Measurements from ENCODE around the gene ZC3H18. TPM values are rescaled to one million over a fixed set of nuclear protein-coding genes. Genes with fewer than 3 reads are reported as not detected.

The ZC3H18 gene
- total and polyA plus RNA-seq, 10 of the 15 experiments (the other 5 are each of a cell fraction or from before 2014, with no cell fraction given), result 1.0 to 58.3 (median 22.4) TPM

DNA sequence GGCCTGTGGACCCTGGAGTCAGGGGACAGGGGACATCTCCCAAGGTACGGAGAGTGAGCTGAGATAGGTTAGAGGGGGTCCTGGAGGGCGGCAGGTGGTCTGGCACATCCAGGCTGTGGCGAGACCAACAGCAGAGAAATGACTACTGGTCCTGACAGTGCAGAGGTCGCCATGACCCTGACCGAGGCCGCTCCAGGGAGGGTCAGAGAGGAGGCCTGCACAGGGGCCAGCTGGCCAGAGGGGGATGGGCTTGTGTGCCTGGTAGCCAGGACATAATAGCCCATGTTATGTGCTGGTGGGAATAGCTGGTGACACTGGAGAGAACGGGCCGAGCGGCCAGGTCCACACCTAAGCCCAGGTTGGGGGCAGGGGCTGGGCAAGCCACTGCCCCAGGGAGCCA lies 40.6 kb upstream of the ZC3H18 start (continued):
- TF ChIP-seq, protein P1, sequence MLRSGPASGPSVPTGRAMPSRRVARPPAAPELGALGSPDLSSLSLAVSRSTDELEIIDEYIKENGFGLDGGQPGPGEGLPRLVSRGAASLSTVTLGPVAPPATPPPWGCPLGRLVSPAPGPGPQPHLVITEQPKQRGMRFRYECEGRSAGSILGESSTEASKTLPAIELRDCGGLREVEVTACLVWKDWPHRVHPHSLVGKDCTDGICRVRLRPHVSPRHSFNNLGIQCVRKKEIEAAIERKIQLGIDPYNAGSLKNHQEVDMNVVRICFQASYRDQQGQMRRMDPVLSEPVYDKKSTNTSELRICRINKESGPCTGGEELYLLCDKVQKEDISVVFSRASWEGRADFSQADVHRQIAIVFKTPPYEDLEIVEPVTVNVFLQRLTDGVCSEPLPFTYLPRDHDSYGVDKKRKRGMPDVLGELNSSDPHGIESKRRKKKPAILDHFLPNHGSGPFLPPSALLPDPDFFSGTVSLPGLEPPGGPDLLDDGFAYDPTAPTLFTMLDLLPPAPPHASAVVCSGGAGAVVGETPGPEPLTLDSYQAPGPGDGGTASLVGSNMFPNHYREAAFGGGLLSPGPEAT (IDR thresholded peaks at IDR 0.05; ENCODE audit: low read depth), result no peak

DNA sequence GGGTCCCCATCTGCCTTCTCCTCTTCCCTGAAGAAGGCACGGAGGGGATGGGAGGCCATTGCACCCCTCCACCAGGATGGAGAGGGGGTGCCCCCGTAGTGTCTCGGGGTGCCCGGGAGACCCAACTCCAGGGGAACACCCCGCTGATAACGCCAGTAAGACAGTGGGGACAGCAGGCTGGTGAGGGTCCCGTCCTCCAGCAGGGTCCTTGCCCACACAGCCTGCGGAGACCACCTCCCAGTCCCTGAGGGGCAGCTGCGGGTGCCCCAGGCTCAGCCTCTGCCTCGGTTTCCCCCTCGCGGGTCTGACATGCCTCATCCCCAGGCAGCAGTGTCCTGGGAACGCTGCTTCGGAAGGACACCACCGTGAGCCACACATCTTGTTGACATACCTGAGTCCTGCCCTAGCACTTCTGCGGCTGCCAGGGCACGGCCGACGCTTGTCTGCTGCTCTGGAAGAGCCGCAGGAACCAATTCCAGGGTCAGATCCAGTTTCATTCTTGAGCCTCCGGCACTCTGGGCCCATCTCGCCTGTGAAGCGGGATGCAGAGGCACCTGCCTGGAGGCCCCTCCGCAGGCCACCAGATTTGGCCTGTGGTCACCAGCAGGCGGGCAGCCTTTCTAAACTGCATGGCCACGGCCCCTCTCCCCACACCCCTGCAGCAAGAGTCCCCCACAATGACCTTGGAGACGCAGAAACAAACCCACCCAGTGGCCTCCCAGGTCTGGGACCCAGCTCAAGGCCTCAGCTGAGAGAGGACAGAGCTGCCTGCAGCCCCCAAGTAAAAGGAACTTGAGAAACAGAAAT lies 39.9 kb upstream of the ZC3H18 start:
- ChIA-PET RAD21 (ENCODE audit: unreplicated experiment) (no interaction called here), CTCF (no interaction called here), POLR2A (no interaction called here), SMC1A (ENCODE audit: uncharacterized antibody, unreplicated experiment) (no interaction called here)
- in situ Hi-C loops (cut with MboI) (loop anchor here (5.0 kb wide), 1 partner anchor 73 kb away; no protein-coding TSS in a partner anchor), intact Hi-C loops (cut with micrococcal nuclease; ENCODE audit: unreplicated experiment) (no loop called here)
- H2AFZ ChIP-seq (ENCODE audit: control insufficient read depth, low read depth, low read length), result no peak overlapping the region
- TF ChIP-seq ZNF24 (IDR thresholded peaks at IDR 0.05) (no peak), PAX8 (IDR thresholded peaks at IDR 0.05) (no peak), ZNF622 (IDR thresholded peaks at IDR 0.05) (no peak), ESRRA (IDR thresholded peaks at IDR 0.05; ENCODE audit: low read length) (no peak)
- TF ChIP-seq, protein P2, sequence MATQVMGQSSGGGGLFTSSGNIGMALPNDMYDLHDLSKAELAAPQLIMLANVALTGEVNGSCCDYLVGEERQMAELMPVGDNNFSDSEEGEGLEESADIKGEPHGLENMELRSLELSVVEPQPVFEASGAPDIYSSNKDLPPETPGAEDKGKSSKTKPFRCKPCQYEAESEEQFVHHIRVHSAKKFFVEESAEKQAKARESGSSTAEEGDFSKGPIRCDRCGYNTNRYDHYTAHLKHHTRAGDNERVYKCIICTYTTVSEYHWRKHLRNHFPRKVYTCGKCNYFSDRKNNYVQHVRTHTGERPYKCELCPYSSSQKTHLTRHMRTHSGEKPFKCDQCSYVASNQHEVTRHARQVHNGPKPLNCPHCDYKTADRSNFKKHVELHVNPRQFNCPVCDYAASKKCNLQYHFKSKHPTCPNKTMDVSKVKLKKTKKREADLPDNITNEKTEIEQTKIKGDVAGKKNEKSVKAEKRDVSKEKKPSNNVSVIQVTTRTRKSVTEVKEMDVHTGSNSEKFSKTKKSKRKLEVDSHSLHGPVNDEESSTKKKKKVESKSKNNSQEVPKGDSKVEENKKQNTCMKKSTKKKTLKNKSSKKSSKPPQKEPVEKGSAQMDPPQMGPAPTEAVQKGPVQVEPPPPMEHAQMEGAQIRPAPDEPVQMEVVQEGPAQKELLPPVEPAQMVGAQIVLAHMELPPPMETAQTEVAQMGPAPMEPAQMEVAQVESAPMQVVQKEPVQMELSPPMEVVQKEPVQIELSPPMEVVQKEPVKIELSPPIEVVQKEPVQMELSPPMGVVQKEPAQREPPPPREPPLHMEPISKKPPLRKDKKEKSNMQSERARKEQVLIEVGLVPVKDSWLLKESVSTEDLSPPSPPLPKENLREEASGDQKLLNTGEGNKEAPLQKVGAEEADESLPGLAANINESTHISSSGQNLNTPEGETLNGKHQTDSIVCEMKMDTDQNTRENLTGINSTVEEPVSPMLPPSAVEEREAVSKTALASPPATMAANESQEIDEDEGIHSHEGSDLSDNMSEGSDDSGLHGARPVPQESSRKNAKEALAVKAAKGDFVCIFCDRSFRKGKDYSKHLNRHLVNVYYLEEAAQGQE (IDR thresholded peaks at IDR 0.05; ENCODE audit: low read depth, low read length), result no peak
- TF ChIP-seq, protein P1 (IDR thresholded peaks at IDR 0.05; ENCODE audit: low read depth), result no peak
- TF ChIP-seq, protein P3, sequence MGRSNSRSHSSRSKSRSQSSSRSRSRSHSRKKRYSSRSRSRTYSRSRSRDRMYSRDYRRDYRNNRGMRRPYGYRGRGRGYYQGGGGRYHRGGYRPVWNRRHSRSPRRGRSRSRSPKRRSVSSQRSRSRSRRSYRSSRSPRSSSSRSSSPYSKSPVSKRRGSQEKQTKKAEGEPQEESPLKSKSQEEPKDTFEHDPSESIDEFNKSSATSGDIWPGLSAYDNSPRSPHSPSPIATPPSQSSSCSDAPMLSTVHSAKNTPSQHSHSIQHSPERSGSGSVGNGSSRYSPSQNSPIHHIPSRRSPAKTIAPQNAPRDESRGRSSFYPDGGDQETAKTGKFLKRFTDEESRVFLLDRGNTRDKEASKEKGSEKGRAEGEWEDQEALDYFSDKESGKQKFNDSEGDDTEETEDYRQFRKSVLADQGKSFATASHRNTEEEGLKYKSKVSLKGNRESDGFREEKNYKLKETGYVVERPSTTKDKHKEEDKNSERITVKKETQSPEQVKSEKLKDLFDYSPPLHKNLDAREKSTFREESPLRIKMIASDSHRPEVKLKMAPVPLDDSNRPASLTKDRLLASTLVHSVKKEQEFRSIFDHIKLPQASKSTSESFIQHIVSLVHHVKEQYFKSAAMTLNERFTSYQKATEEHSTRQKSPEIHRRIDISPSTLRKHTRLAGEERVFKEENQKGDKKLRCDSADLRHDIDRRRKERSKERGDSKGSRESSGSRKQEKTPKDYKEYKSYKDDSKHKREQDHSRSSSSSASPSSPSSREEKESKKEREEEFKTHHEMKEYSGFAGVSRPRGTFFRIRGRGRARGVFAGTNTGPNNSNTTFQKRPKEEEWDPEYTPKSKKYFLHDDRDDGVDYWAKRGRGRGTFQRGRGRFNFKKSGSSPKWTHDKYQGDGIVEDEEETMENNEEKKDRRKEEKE (IDR thresholded peaks at IDR 0.05), result no peak
- no peak overlapping the region for H3K4me3 ChIP-seq
- H3K9me3 ChIP-seq (replicated peaks; ENCODE audit: control insufficient read depth, insufficient read depth, low read length), result no peaks in the 10 kb centered on the region
- H3K36me3 ChIP-seq (ENCODE audit: control insufficient read depth in 2 of 2, insufficient read depth in 2 of 2, low read length in 1 of 2), result no peaks in the 10 kb centered on the region
- no peak overlapping the region for H3K27ac ChIP-seq (ENCODE audit: control insufficient read depth, insufficient read depth)
- no TSS peak for BruUV-seq (replicated peaks)
- no peak overlapping the region for H3K9ac ChIP-seq (ENCODE audit: control insufficient read depth, insufficient read depth, low read length)
- H3K4me1 ChIP-seq (ENCODE audit: control insufficient read depth, insufficient read depth, low read length), result peaks cover 4% of the 10 kb centered on the region
- DNase-seq (ENCODE audit: low read depth, low spot score), result no peak
- H3K4me2 ChIP-seq (ENCODE audit: control insufficient read depth, insufficient read depth), result no peak overlapping the region
- FAIRE-seq, result no peak
- H4K20me1 ChIP-seq (ENCODE audit: control insufficient read depth, insufficient read depth), result no peaks in the 10 kb centered on the region
- H3K79me2 ChIP-seq (ENCODE audit: control insufficient read depth, insufficient read depth, low read length), result peaks cover 3% of the 10 kb centered on the region; the same call in 1 of the 2 replicates
- WGBS (ENCODE audit: insufficient coverage, insufficient replicate concordance, low lambda C conversion rate, missing lambda C conversion rate), result 69% methylated on average over 25 of the region's 27 CpGs
- ATAC-seq, result no peak
- no peaks in the 10 kb centered on the region for H3K27me3 ChIP-seq (replicated peaks in 1 of 2; ENCODE audit: control insufficient read depth in 2 of 2, insufficient read depth in 2 of 2, low read length in 1 of 2)

All from GM12878 (cell line).